GM10248 (cell line): ENCODE measurements around the gene ABCC8.

Experiments used
- CTCF ChIA-PET: fragments of 300-600 bp; sonication (Branson Sonifier 250); formaldehyde crosslinking; extraction: SDS; loops from one replicate; lab custom pipeline; 2021; ENCODE audit warnings: antibody characterized with exemption; lab: Yijun Ruan, JAX
- POLR2A ChIA-PET: fragments of 350-650 bp; sonication (Branson Sonifier 250); formaldehyde crosslinking; extraction: SDS; loops from one replicate; lab custom pipeline; 2020; ENCODE audit warnings: antibody characterized with exemption; lab: Yijun Ruan, JAX
- DNase-seq: peaks from one replicate; pipeline ENCODE4 v3.0.0; 2012; ENCODE audit errors: extremely low spot score
- TF ChIP-seq, protein P1 (sequence below): IDR thresholded peaks from 2 replicates; pipeline ENCODE4 v1.5.1; 2012; ENCODE audit warnings: mild to moderate bottlenecking, low read depth; ENCODE audit errors: extremely low read depth, missing control alignments, control extremely low read depth

Gene ABCC8

GRCh38 chr11:17400048-17400775, 76.4 kb downstream of the ABCC8 start:
- TF ChIP-seq, protein P1, sequence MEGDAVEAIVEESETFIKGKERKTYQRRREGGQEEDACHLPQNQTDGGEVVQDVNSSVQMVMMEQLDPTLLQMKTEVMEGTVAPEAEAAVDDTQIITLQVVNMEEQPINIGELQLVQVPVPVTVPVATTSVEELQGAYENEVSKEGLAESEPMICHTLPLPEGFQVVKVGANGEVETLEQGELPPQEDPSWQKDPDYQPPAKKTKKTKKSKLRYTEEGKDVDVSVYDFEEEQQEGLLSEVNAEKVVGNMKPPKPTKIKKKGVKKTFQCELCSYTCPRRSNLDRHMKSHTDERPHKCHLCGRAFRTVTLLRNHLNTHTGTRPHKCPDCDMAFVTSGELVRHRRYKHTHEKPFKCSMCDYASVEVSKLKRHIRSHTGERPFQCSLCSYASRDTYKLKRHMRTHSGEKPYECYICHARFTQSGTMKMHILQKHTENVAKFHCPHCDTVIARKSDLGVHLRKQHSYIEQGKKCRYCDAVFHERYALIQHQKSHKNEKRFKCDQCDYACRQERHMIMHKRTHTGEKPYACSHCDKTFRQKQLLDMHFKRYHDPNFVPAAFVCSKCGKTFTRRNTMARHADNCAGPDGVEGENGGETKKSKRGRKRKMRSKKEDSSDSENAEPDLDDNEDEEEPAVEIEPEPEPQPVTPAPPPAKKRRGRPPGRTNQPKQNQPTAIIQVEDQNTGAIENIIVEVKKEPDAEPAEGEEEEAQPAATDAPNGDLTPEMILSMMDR: no peak
- ChIA-PET POLR2A (no interaction called here), CTCF (interaction anchor here (1.0 to 8.4 kb wide), 4 partner anchors 12 to 128 kb away, joined by 3 to 51 read pairs (median 6); partner anchors contain the start of gene KCNJ11)
- no peak for DNase-seq

- ChIA-PET CTCF (interaction anchor here (0.8 to 8.4 kb wide), 3 partner anchors 9 to 16 kb away, joined by 3 to 51 read pairs (median 7); partner anchors contain the start of gene KCNJ11), POLR2A (no interaction called here)
- DNase-seq: no peak
- TF ChIP-seq, protein P1: no peak
These were observed 77.4 kb downstream of the ABCC8 start for GRCh38 chr11:17399236-17399635.

- POLR2A ChIA-PET: interaction anchor here (0.6 kb wide), 1 partner anchor 156 kb away, joined by 4 read pairs; no protein-coding TSS in a partner anchor
These were observed 79.2 kb downstream of the ABCC8 start for GRCh38 chr11:17397311-17398002.

DNA sequence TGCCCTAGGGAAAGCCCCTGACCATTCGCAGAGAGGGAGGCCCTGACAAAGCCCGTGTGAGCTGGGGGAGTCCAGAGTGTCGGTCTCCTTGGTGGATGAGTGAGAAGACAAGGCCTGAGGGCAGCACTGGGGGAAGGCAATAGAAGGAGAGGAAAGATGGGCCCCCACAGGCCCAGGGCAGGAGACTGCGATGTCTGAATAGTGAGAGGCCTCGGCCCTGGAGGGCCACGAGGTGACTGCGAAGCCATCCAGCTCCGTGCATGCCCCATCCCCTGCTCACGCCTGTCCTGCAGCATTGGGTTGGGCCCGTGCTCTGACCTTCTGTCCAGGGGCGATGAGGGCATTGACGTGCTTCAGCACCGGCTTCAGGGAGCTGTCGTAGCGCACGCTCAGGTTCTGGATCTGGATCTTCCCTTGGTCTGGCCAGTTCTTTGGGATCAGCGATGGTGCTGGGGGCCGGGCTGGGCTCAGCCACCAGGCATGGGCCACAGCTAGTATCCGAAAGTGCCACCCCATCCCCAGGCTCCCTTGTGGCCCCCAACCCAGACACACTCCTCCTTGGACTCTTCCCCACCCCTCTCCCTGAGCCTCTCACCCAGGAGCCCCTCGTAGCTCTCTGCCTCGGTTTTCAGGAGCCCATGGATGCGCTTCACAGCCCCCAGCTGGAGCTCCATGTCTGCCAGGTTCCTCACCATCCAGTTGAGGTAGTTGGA, 79.9 kb downstream of the ABCC8 start:
- DNase-seq: no peak
- POLR2A ChIA-PET: no interaction called here
- TF ChIP-seq, protein P1: no peak
- CTCF ChIA-PET: interaction anchor here (8.4 kb wide), 1 partner anchor 13 kb away, joined by 51 read pairs; no protein-coding TSS in a partner anchor

More at GRCh38 chr11:17397311-17398002, 79.2 kb downstream of the ABCC8 start:
- TF ChIP-seq, protein P1: no peak
- CTCF ChIA-PET: interaction anchor here (1.3 to 8.4 kb wide), 3 partner anchors 9 to 612 kb away, joined by 3 to 51 read pairs (median 7); partner anchors contain the start of gene KCNJ11
- DNase-seq: no peak

DNA sequence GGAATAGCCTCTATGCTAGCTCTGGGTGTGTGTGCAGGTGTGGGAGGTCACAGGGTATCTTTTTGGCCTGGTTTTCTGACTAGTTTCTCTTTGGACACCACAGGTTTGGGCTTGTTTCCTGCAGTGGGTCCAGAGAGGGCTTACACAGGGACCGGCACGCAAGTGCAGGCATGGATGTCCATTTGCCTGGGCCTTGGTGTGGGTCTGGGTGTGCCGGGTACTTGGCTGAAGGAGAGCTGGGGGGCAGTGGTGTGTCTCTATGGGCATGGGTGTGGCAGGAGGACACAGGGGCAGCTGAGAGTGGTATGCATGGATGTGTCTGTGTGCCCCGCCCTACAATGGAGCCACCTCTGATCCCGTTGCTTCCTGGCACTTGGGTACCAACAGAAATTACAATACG, 80.7 kb downstream of the ABCC8 start:
- TF ChIP-seq, protein P1: no peak
- ChIA-PET CTCF (interaction anchor here (8.4 kb wide), 1 partner anchor 13 kb away, joined by 51 read pairs; no protein-coding TSS in a partner anchor), POLR2A (no interaction called here)
- no peak for DNase-seq

DNA sequence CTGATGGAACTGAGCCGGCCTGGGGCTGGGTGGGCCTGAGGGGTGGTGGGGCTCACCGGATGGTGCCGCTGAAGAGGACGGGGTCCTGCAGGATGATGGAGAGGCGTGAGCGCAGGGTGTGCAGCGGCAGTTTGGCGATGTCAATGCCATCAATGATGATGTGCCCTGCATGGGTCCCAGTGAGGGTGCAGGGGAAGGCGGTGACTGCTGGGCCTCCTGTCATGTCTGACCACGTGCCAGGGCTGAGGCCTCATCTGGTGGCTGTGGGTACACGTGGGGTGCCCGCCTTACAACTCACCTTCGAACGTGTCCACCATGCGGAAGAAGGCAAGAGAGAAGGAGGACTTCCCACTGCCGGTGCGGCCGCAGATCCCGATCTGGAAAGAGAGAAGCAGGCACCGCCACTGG, 81.1 kb downstream of the ABCC8 start:
- ChIA-PET CTCF (interaction anchor here (3.8 to 8.4 kb wide), 2 partner anchors 11 to 12 kb away, joined by 22 to 51 read pairs; no protein-coding TSS in a partner anchor), POLR2A (no interaction called here)
- no peak for DNase-seq
- TF ChIP-seq, protein P1: no peak
